ENCODE results near the gene SERPINE1.
A peak's percentile ranks its signal among the peaks of the same experiment; 100 is the strongest.
"Not testable (repeated sequence)": the region's sequence is repeated elsewhere in the genome, so short reads cannot be mapped to it uniquely, and the experiment has no call there.

The SERPINE1 gene

DNA sequence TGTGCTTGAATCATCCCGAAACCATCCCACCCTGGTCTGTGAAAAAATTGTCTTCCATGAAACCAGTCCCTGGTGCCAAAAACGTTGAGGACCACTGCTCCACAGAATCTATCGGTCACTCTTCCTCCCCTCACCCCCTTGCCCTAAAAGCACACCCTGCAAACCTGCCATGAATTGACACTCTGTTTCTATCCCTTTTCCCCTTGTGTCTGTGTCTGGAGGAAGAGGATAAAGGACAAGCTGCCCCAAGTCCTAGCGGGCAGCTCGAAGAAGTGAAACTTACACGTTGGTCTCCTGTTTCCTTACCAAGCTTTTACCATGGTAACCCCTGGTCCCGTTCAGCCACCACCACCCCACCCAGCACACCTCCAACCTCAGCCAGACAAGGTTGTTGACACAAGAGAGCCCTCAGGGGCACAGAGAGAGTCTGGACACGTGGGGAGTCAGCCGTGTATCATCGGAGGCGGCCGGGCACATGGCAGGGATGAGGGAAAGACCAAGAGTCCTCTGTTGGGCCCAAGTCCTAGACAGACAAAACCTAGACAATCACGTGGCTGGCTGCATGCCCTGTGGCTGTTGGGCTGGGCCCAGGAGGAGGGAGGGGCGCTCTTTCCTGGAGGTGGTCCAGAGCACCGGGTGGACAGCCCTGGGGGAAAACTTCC, 784 bp upstream of the SERPINE1 start:
- peak; percentile 96 for DNase-seq

DNA sequence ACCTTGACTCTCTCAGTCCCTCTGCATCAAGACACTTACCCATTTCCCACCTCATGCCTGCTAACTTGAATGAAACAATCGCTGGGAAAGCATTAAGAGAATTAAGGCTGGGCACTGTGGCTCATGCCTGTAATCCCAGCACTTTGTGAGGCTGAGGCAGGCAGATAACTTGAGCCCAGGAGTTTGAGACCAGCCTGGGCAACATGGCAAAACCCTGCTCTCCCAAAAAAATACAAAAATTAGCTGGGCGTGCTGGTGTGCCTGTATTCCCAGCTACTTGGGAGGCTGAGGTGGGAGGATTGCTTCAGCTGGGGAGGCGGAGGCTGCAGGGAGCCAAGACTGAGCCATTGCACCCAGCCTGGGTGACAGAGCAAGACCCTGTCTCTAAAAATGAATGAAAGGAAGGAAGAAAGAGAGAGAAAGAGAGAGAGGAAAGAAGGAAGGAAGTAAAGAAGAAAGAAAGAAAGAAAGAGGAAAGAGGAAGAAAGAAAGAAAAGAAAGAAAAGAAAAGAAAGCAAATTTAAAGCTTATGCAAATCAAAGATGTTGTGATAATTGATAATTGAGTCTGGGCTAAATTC, 646 bp downstream of the SERPINE1 start:
- no peak for DNase-seq

DNA sequence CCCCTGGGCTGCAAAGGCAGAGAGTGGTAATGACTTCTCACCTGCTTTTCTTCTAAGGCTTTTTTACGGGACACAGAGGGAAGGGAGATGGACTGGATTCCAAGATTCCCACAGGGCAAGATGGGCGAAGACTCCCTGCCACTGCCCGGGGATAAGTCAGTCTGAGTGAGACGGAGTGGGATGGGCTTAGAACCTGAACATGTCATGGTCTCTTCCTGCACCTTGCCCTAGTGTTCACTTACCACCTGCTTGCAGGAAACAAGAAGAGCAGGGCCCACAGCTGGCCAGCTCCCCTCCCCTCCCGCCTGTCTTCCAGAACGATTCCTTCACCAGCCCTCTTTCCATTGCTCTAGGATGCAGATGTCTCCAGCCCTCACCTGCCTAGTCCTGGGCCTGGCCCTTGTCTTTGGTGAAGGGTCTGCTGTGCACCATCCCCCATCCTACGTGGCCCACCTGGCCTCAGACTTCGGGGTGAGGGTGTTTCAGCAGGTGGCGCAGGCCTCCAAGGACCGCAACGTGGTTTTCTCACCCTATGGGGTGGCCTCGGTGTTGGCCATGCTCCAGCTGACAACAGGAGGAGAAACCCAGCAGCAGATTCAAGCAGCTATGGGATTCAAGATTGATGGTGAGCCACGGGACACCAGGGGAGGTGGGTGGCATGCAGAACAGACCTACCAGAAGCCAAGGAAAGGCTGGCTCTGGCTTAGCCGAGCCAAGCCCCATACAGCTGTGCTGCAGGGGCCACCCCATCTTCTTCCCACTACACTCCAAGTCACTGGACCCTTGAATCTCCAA, 1.3 kb downstream of the SERPINE1 start:
- peak; percentile 95 for DNase-seq

DNA sequence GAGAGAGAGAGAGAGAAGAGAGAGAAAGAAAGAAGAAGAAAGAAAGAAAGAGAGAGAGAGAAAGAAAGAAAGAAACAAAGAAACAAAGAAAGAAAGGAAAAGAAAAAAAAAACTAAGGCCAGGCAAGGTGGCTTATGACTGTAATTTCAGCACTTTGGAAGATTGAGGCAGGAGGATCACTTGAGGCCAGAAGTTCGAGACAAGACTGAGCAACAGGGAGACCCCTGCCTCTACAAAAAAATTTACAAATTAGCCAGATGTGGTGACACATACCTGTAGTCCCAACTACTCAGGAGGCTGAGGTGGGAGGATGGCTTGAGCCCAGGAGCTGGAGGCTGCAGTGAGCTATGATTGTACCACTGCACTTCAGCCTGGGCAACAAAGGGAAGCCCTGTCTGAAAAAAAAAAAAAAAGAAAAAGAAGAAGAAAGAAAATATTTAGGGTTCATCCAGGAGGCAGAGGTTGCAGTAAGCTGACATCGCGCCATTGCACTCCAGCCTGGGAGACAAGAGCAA, 2.8 kb downstream of the SERPINE1 start:
- no peak for DNase-seq

DNA sequence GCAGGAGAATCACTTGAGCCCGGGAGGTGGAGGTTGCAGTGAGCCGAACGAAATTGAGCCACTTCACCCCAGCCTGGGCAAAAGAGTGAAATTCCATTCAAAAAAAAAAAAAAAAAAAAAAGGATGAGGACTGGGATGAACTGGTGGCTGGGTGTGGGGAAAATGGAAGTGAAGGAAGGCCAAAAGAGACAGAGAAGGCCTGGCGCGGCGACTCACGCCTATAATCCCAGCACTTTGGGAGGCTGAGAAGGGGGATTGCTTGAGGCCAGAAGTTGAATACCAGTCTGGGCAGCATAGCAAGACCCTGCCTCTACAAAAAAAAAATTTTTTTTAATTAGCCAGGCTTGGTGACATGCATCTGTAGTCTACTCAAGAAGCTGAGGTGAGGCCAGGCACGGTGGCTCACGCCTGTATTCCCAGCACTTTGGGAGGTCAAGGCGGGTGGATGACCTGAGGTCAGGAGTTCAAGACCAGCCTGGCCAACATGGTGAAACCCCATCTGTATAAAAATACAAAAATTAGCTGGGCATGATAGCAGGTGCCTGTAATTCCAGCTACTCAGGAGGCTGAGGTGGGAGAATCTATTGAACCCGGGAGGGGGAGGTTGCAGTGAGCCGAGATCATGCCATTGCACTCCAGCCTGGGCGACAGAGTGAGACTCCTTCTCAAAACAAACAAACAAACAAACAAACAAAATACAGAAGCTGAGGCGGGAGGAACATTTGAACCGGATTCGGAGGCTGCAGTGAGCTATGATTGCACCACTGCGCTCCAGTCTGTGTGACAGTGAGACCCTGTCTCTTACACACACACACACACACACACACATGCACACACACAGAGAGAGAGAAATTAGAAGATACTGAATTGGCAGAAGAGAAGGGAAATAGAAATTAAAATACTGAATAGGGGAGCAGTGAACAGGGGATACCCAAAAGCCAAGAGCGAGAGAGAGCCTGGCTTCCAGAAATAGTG, 6.0 kb downstream of the SERPINE1 start:
- DNase-seq: not testable (repeated sequence)

DNA sequence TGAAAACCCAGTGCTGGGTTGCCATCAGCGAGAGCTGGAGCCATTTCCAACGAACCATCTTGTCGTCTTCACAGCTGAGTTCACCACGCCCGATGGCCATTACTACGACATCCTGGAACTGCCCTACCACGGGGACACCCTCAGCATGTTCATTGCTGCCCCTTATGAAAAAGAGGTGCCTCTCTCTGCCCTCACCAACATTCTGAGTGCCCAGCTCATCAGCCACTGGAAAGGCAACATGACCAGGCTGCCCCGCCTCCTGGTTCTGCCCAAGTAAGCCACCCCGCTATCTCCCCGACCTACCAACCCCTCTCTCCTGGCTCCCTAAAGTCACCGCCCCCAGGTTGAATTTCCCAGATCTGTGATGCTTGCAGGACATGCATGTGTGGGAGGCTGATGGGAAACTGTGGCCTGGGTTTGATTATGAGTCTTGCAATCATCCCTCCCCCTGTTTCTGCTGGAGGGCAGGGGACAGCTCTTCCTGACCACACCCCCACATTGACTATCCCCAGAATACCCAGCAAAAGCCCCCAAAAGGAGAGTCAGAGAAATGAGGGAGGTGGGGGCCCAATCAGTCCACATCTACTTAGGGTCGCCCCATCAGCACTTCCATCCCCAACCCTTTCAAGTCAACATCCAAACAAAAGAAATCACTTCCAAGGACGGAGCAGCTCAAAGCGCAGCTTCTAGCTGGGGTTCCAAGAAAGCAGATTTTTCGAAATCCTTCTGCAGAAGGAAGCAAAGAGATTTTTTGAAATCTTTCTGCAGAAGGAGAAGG, 6.9 kb downstream of the SERPINE1 start:
- no peak for DNase-seq

DNA sequence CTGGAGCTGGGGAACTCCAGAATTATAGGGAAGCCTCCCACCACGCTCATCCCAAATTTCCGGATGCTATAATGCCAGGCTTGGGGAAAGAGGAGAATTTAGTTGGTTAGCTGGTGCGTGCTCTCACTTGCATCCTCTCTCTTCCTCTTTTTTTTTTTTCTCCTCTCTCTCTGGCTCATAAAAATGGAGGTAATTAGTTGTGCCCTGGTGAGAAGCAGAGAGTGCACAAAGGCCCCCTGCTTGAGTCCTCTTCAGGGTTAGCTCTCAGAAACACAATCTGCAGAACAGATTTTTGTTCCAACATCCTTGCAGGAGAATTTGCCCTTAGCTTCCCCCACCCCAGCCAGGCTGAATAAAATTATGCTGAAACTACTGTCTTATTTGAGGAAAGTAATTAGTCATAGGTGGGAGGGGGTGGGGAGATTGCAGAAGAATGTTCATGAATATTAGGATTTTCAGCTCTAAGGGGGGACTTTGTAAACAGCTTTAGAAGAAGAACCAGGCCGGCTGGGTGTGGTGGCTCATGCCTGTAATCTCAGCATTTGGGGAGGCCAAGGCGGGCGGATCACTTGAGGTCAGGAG, 7.6 kb downstream of the SERPINE1 start:
- no peak for DNase-seq

DNA sequence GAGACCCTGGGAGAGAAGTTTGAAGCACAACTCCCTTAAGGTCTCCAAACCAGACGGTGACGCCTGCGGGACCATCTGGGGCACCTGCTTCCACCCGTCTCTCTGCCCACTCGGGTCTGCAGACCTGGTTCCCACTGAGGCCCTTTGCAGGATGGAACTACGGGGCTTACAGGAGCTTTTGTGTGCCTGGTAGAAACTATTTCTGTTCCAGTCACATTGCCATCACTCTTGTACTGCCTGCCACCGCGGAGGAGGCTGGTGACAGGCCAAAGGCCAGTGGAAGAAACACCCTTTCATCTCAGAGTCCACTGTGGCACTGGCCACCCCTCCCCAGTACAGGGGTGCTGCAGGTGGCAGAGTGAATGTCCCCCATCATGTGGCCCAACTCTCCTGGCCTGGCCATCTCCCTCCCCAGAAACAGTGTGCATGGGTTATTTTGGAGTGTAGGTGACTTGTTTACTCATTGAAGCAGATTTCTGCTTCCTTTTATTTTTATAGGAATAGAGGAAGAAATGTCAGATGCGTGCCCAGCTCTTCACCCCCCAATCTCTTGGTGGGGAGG, 10.8 kb downstream of the SERPINE1 start:
- DNase-seq: no peak

DNA sequence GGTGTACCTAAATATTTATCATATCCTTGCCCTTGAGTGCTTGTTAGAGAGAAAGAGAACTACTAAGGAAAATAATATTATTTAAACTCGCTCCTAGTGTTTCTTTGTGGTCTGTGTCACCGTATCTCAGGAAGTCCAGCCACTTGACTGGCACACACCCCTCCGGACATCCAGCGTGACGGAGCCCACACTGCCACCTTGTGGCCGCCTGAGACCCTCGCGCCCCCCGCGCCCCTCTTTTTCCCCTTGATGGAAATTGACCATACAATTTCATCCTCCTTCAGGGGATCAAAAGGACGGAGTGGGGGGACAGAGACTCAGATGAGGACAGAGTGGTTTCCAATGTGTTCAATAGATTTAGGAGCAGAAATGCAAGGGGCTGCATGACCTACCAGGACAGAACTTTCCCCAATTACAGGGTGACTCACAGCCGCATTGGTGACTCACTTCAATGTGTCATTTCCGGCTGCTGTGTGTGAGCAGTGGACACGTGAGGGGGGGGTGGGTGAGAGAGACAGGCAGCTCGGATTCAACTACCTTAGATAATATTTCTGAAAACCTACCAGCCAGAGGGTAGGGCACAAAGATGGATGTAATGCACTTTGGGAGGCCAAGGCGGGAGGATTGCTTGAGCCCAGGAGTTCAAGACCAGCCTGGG, 11.4 kb downstream of the SERPINE1 start:
- DNase-seq: peak; percentile 95

DNA sequence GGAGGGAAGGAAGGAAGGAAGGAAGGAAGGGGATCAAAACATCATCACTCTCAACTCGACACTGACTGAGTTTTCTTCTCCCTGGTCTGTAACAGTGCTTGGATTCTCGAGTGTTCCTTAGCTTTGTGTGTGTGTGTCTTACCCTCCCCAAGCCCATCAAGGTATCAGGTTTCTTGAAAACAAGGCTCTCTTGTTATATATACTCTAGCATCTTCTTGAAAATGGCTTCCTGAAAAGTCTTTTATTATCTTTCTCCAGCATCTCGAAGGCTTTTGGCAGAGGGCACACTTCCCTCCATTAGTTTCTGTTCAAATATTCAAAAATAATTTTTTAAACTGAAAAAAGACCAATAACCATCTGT, 13.4 kb downstream of the SERPINE1 start:
- DNase-seq: no peak

DNA sequence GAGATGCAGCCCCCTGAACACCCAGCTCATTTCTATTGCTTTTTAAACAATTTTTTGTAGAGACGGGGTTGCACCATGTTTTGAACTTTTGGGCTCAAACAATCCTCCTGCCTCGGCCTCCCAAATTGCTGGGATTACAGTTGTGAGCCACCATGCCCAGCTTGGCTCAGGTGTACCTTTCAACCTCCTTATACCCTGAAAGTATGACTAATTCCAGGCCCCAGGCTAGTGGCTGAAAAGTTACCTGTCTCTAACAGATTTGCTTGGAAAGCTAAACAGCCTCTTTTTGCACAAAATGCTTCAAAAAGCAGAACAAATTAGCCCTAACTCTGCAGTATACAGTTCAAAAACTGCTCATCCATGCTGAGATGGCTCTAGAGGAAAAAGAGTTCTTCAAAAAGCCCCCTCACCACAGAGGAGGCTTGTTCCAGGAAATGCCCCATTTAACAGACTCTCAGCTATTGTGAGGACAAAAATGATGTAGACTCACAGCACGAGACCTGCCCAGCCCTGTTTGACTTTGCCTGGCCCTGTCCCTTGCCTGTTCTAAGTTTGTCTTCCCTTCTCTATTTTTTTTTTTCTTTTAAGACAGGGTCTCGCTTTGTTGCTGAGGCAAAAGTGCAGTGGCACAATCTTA, 14.0 kb downstream of the SERPINE1 start:
- DNase-seq: no peak

DNA sequence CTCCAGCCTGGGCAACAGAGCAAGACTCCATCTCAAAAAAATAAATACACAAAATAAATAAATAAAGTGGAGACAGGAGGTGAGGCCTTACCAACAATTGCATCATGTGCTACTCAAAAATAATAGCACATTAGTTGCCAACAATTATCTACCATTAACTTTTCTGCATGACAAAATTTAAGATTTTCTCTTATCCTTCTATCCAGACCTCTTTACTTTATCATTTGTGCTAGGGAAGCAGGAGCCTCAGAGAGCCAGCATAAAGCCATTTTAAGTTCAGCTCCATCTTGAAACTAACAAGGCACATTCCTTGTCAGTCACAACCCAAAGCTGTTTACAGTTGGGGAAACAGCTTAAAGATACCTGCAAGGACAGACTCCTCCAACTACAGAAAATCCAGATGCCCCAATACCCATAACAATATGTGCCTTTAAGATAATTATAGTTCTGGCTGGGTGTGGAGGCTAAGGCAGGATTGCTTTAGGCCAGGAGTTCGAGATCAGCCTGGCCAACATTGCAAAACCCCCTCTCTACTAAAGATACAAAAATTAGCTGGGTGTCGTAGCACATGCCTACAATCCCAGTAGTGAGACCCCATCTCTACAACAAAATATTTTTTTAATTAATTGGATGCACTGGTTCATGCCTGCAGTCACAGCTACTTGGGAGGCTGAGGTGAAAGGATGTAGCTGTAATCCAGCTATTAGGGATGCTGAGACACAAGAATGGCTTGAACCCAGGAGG, 25.2 kb downstream of the SERPINE1 start:
- DNase-seq: no peak

DNA sequence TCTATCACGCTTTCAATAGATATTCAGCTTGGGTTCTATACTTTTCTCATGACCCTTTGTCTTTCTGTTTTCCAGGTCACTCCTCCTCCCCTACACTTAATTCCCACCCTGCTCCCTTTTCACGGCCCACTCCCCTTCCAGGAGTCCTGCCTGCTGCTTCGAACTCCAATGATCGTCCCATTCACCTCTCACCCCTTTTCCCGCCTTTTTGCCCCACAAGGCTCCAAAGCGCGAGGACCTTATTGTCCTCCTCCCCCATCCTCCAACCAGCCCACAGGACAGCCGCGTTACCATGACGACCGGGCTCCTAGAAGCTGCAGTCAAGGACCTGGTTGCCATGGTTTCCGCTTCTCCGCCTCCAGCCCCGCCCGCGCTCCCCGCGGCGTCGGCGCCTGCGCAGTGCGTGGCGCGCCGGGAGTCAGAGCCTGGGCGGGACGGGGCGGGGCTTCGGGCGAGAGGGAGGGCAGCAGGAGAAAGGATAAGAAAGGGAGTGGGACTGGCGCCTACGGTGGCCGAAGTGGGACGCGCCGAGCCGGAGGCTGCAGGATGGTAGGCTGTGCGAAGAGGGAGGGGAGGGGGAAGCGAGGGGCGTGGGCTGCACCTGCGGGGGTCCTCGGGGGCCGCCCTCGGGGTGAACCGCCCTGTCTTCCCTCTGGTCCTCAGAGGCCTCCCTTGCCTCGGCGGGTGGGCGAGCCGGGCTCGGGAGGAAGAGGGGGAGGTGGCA, 27.2 kb downstream of the SERPINE1 start, which contains the start of gene AP1S1:
Gene AP1S1 (plus strand): TSS at position 508 of the 724 bp plus-strand sequence. CDS start 39 bp downstream, at position 547.
- DNase-seq: peak; percentile 99

DNA sequence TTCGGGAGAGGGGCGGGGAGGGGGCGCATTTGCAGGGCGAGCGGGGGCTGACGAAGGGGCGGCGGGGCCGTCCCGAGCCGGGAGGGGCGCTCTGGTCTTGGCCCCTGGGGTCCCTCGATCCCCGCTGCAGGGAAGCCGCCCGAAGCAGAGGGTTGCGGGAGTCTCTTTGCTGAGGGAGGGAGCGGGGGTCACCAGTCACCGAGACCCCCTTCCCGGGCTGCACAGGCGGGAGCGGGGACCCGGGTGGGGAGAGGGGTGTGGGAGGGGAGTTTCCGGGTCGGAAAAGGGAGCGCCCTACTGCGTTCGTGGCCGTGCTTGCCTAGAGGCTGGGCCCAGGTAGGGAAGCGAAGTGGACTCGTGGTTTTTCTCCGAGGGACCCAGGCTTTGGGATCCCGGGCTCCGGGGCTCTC, 27.8 kb downstream of the SERPINE1 start:
- no peak for DNase-seq

DNA sequence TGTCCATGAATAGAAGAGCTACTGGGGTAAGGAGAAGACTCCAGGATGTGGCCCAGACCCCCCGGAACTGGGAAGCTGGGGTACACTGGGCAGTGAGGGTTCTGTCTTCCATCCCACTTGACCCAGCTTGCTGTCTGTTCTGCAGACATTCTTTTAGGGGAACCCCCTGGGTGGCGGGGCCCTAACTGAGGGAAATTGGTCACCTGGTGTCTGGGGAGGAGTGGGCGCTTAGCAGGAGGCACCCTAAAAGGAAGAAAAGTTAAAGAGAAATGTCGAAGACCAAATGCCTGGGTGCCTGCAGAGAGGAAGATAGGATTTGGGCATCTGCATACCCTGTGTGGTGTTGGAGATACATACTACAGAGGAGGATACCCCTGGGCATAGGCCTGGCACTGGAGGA, 28.4 kb downstream of the SERPINE1 start:
- DNase-seq: no peak

DNA sequence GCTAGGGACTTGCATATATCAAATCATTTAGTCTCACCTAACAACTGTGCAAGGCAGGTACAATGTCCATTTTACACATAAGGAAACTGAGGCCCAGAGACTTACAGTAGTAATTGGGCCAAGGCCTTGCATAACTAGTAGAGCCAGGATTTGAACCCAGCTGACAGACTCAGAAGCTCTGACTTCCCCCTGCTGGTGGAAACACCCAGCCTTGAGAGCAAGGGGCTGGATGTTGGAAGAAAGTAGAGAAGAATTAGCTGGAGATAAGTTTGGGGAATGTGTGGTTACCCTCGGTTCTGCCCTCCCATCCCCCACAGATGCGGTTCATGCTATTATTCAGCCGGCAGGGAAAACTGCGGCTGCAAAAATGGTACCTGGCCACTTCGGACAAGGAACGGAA, 29.4 kb downstream of the SERPINE1 start:
- no peak for DNase-seq

DNA sequence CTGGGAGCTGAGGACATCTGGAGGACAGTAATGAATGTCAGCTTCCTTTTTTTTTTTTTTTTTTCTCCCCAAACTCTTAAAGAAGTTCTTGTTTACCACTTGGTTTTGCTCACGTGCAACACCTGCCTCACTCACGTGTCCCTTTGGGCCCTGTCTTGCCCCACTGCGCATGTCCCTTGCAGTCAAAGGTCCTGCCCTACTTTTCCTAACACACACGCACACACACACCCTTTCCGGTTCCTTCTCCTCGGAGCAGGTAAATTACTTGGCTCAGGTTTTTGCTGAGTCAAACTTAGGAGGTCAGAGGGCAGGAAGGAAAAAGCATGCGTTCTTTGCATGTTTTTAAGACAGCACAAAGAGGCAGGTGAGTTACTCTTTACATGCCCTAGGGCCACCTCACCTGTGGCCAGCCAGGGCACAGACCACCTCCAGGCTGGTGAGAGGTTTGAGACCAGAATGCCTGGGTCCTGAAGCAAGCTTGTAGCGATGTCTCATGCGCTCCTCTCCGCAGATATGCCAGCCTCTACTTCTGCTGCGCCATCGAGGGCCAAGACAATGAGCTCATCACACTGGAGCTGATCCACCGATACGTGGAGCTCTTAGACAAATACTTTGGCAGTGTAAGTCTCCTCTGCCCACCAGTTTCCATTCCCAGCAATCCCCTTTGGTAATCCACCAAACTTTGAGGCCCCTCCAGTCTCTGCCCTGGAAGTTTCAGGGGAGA, 30.1 kb downstream of the SERPINE1 start:
- peak; percentile 9 for DNase-seq

Data from RPMI8226 (cell line).